Omental fat pad (tissue), 4 donors: ENCODE data around the gene CYREN. TPM values are rescaled to one million over a fixed set of nuclear protein-coding genes. Genes with fewer than 3 reads are reported as not detected.

ENCODE experiments used
- ATAC-seq: fragments of 150-250 bp; one replicate; pipeline ENCODE4 v1.9.1; 2016; ENCODE audit warnings: mild to moderate bottlenecking, moderate library complexity; ENCODE audit not compliant: low FRiP score
- DNase-seq: peaks from one replicate; pipeline ENCODE4 v3.0.0-alpha.2; 2019; ENCODE audit warnings: low spot score
- CTCF ChIP-seq, 3 donors: fragments of 450-650 bp; IDR thresholded peaks; one replicate each; pipeline ENCODE4 v1.5.1; 2016 to 2017; ENCODE audit warnings: antibody characterized with exemption in 3 of 3, mild to moderate bottlenecking in 3 of 3, moderate library complexity in 2 of 3
- total RNA-seq, 4 donors: library from RNA; depleted of rRNA; stranded (reverse); fragments of >200 nt; gene quantifications; one replicate each; pipeline ENCODE4 v1.1.0, GENCODE V29; 2016

The CYREN gene
- total RNA-seq, 4 donors from 2014 or later, result 24.6 to 50.8 (median 29.6) TPM

DNA sequence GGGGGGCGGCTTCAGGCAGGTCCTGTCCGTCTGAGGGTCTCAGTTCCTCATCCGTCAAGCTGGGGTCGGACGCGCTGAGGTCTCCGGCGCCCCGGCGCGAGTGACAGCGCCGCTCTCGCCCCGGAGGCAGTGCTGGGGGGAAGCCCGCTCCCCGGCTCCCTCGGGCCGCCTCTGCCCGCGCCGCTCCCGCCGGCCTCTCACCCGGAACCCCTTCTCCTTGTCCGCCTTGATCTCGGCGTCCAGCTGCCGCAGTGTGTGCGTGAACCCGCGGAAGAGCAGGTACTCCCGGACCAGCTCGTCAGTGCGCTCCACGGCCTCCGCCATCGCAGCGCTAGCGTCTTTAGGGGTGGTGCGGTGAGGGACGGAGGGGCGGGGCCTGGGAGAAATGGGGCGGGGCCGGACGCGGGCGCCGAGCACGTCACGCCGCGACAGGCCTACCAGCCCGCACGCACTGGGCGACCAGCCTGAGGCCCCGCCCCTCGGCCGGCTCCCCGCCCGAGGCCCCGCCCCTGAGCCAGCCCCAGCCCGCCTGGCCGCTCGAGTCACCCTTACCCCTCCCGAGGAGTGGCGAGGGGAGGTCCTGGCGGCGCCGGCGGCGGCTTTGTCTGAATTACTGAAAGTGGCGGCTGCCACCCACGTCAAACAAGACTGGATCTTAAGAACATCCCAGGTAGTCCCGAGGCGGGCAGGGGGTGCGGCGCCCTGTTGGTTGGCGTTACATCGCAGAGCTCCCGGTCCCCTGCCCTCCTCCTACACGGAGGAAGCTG lies 40.9 kb upstream of the CYREN start, which contains the start of gene WDR91:
Gene WDR91 (minus strand): TSS at position 348 of the 767 bp plus-strand sequence. CDS start 24 bp downstream, at position 324.
- no peak for TF ChIP-seq CTCF (IDR thresholded peaks at IDR 0.05)
- peak; percentile 77 for DNase-seq
- ATAC-seq, result peak; percentile 98

DNA sequence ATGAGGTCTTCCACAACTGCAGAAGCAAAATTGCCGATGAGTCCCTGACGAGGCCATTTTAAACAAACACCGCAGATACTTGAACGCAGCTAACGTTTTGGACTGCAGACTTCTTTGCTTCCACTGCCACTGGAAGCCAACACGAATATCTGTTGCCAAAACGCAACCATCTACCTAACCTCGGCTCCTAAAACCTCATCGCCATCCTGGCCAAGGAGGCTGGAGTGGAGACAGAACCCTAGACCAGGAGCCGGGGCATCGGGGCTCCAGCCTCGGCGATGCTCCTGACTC lies 40.3 kb upstream of the CYREN start:
- ATAC-seq (peak; percentile 6), DNase-seq (no peak)
- TF ChIP-seq CTCF (IDR thresholded peaks at IDR 0.05), result no peak

DNA sequence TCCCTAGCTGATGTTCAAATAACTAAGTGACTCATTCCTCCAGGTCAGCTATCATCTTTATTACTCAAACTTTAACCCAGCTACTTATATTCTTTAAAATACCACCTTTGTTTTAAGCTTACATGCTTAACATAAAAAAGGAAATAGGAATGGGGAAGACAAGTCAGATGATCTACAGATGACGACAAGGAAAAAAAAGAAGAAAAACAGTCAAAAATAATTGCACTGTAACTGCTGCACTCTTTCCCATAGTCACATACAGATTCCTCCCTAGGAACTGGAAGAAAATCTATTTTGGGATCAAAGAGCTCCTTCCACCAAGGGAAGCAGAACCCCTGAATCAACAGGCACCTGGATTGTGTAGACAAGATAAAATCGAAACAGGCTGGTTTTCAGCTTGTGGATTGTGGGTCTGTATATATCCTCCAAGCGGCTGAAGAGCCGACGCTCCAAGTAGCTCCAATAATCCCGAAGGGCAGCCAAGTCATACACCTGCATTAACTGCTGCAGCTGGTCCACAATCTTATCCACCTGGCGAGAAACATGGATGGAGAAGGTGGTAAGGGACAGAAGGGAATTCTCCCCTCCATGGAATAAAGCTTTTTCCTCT lies 38.8 kb upstream of the CYREN start:
- DNase-seq, result no peak
- no peak for ATAC-seq
- TF ChIP-seq CTCF (IDR thresholded peaks at IDR 0.05), result no peak

DNA sequence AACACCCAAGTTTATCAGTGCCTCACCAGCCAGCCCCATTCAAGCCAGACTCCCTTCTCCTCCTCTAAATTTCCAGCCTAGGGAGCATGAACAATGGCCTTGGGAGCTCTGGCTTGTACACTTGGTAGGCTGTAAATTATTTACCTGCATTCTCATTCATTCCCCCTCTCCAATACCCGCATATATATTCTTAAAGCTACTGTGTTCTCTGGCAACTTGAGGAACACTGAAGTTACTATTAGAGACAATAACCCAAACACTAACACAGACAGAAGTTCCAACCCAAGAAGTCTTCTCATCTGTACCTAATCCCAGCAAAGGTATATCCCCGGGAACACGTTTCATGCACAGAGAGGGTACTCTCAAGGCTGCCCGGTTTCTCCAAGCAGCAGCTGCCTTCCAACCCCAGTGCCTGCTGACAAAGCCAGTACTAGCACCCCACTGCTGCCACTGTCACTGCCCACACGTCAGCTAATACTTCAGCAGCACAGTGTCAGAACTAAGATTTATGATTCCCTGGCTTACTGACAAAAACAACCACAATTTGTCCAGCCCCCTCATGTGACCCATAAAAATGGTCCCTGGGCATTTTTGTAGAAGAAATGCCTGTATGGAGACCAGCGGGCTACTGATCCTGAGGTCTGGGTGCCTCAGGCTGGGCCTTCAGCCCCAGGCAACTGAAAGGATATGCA lies 37.7 kb upstream of the CYREN start:
- no peak for TF ChIP-seq CTCF (IDR thresholded peaks at IDR 0.05)
- ATAC-seq, result no peak
- no peak for DNase-seq

DNA sequence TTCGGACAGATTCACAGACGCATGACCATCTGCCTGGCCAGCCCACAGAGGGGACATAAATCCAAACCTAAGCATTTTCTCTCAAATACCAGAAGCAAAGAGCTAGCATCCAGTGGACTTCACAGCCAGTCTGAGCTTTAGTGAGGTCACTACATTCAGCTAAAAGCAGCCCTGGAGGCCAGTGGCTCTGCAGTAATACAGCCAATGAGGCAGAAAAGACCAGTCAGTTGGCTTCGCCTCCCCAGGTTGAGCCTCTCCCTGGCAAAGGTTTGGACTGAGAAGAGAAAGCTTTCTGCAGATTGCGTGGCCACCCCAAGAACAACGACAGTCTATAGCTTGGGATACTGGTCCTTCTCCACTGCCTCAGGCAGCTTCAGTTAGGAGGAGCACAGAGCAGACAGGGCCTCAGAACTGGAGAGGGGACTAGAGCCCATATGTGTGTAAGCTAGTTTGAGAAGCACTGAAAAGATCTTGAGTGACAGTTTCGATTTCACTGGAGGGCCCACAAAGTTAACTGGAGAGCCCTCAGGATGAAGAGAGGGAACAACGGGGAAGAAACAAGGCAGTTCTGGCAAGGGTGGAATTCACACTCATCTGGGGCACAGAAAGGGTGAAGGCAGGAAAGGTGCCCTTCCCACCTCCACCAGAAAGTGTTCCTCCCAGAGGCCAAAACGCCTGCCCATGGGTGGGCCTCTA lies 37.0 kb upstream of the CYREN start:
- no peak for ATAC-seq
- DNase-seq, result no peak
- TF ChIP-seq CTCF (IDR thresholded peaks at IDR 0.05), result no peak

- DNase-seq (no peak), ATAC-seq (no peak)
- no peak for TF ChIP-seq CTCF (IDR thresholded peaks at IDR 0.05)
These were observed 36.5 kb upstream of the CYREN start for GRCh38 chr7:135206941-135207391.
